ENCODE results near the gene ARHGEF17.

DNA sequence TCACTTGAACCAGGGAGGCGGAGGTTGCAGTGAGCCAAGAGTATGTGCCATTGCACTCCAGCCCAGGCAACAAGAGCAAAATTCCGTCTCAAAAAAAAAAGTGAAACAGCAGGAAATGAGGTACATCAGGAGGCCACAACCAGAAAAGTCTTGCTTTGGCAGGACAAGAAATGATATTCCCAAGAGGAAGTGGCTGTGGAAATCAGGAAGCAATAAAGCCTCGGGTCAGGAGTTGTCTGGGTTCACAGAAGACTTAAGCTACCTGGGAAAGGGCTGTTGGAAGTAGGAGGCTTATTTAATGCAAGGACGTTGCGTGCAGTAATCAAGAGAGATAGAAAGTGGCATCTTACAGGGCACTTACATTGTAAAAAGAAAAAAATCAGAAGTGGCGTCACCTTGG is 58.9 kb downstream of the ARHGEF17 start:
- no peak for TF ChIP-seq EZH2 (IDR thresholded peaks at IDR 0.05; ENCODE audit: borderline replicate concordance)
- no peak for TF ChIP-seq EZH2phosphoT487 (IDR thresholded peaks at IDR 0.05; ENCODE audit: low read depth, severe bottlenecking, unreplicated experiment)
- TF ChIP-seq, protein P1, sequence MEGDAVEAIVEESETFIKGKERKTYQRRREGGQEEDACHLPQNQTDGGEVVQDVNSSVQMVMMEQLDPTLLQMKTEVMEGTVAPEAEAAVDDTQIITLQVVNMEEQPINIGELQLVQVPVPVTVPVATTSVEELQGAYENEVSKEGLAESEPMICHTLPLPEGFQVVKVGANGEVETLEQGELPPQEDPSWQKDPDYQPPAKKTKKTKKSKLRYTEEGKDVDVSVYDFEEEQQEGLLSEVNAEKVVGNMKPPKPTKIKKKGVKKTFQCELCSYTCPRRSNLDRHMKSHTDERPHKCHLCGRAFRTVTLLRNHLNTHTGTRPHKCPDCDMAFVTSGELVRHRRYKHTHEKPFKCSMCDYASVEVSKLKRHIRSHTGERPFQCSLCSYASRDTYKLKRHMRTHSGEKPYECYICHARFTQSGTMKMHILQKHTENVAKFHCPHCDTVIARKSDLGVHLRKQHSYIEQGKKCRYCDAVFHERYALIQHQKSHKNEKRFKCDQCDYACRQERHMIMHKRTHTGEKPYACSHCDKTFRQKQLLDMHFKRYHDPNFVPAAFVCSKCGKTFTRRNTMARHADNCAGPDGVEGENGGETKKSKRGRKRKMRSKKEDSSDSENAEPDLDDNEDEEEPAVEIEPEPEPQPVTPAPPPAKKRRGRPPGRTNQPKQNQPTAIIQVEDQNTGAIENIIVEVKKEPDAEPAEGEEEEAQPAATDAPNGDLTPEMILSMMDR (IDR thresholded peaks at IDR 0.05; ENCODE audit: poor library complexity) = no peak
